Kidney (tissue), 14 donors: ENCODE data around the gene LINGO1. TPM values are rescaled to one million over a fixed set of nuclear protein-coding genes. Genes with fewer than 3 reads are reported as not detected.

Source experiments
- DNase-seq, 5 donors: peaks; one replicate each; pipeline ENCODE4 v3.0.0-alpha.2; 2013 to 2020
- FAIRE-seq: peaks from 2 replicates; lab custom pipeline; 2012; peaks lifted over from hg19 to GRCh38; lab: Jason Lieb, UNC
- H3K27ac ChIP-seq, 2 donors: one replicate each; pipeline ENCODE4 v1.7.0; 2013; ENCODE audit warnings: low read depth in 2 of 2, low read length in 2 of 2, inconsistent platforms in 1 of 2
- H3K27me3 ChIP-seq: one replicate; pipeline ENCODE4 v1.7.1; 2013; ENCODE audit warnings: low read length, inconsistent platforms; ENCODE audit not compliant: control insufficient read depth, insufficient read depth
- H3K36me3 ChIP-seq, 3 donors: one replicate each; pipeline versions ENCODE4 v1.7.0 to v1.7.1; 2013; ENCODE audit warnings: low read length in 3 of 3, control low read depth in 1 of 3, inconsistent platforms in 1 of 3; ENCODE audit not compliant: insufficient read depth in 3 of 3, control insufficient read depth in 2 of 3
- H3K4me1 ChIP-seq, 3 donors: one replicate each; pipeline versions ENCODE4 v1.7.0 to v1.7.1; 2013; ENCODE audit warnings: low read length in 3 of 3, inconsistent platforms in 1 of 3, low read depth in 1 of 3; ENCODE audit not compliant: control insufficient read depth in 2 of 3, insufficient read depth in 2 of 3
- H3K4me3 ChIP-seq, 3 donors: one replicate each; pipeline versions ENCODE4 v1.7.0 to v1.8.1; 2013; ENCODE audit warnings: low read length in 3 of 3, control low read depth in 1 of 3, inconsistent platforms in 1 of 3
- H3K9ac ChIP-seq, 3 donors: one replicate each; pipeline versions ENCODE4 v1.7.0 to v1.7.1; 2013; ENCODE audit warnings: low read length in 3 of 3, control low read depth in 1 of 3, inconsistent platforms in 1 of 3
- H3K9me3 ChIP-seq, 3 donors: one replicate each; pipeline versions ENCODE4 v1.7.0 to v1.7.1; 2013; ENCODE audit warnings: low read length in 3 of 3, control low read depth in 1 of 3, inconsistent platforms in 1 of 3; ENCODE audit not compliant: control insufficient read depth in 2 of 3, insufficient read depth in 1 of 3
- intact Hi-C: fragments of 100-400 bp; cut with DNase I; formaldehyde crosslinking; loops from one replicate; pipeline ENCODE4 v1.11.1; 2022
- polyA plus RNA-seq: library from polyadenylated mRNA; stranded (reverse); fragments of 350-450 nt; fragmentation: Illumina TruSeq; extraction: RNeasy Lipid Tissue Mini Kit (QIAGEN cat#74804); gene quantifications from one replicate; pipeline ENCODE4 v1.2.3, GENCODE V29; 2014; ENCODE audit warnings: low read depth, low replicate concordance; ENCODE audit not compliant: insufficient read depth
- total RNA-seq: library from RNA; stranded (reverse); fragmentation: NEBNext Ultra II Directional; extraction: Animal tissue kit (Norgen Biotek cat#: 25700); gene quantifications from one replicate; pipeline ENCODE4 v1.2.1, GENCODE V29; 2021
- TF ChIP-seq, protein P1 (sequence below): IDR thresholded peaks from 3 replicates; pipeline ENCODE4 v1.5.1; 2012; ENCODE audit warnings: mild to moderate bottlenecking, moderate library complexity, borderline replicate concordance; ENCODE audit not compliant: insufficient read depth; ENCODE audit errors: extremely low read depth
- donor health status: control.
- donor health status: control.
- donor health status: control.
- donor health status: control.
- donor health status: control.
- donor health status: DM: yes; HTN: yes; CAD: no.
- donor health status: Normal renal cell carcinoma (clear cell type).

LINGO1 gene
- total and polyA plus RNA-seq, 2 donors from 2014 or later, result 3.9 to 6.8 TPM

DNA sequence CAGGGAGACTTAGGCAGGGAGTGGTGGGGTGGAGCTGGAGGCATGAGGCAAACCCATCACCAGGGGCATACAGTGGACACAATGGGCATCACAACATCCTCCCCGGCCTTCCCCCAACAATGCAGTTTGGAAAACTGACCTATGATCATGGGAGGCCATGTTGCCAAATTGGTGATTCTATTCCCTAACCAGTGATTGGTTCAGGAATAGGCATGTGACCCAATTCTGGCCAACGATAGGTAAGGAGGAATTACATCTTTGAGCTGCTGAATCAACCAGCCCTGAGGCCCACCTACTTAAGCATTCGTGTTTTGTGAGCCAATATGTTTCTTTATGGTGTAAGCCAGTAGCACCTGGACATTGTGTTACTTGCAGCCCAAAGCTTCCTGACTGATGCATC is 40.0 kb downstream of the LINGO1 start:
- no peaks in the 10 kb centered on the region for H3K4me1 ChIP-seq
- H3K27ac ChIP-seq, result no peak overlapping the region
- no peak for DNase-seq
- no peak overlapping the region for H3K4me3 ChIP-seq
- intact Hi-C loops, result no loop called here
- no peaks in the 10 kb centered on the region for H3K9me3 ChIP-seq
- H3K36me3 ChIP-seq, result no peaks in the 10 kb centered on the region
- H3K9ac ChIP-seq, result no peak overlapping the region
- TF ChIP-seq, protein P1, sequence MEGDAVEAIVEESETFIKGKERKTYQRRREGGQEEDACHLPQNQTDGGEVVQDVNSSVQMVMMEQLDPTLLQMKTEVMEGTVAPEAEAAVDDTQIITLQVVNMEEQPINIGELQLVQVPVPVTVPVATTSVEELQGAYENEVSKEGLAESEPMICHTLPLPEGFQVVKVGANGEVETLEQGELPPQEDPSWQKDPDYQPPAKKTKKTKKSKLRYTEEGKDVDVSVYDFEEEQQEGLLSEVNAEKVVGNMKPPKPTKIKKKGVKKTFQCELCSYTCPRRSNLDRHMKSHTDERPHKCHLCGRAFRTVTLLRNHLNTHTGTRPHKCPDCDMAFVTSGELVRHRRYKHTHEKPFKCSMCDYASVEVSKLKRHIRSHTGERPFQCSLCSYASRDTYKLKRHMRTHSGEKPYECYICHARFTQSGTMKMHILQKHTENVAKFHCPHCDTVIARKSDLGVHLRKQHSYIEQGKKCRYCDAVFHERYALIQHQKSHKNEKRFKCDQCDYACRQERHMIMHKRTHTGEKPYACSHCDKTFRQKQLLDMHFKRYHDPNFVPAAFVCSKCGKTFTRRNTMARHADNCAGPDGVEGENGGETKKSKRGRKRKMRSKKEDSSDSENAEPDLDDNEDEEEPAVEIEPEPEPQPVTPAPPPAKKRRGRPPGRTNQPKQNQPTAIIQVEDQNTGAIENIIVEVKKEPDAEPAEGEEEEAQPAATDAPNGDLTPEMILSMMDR, result no peak
- no peak for FAIRE-seq
- H3K27me3 ChIP-seq, result no peaks in the 10 kb centered on the region

DNA sequence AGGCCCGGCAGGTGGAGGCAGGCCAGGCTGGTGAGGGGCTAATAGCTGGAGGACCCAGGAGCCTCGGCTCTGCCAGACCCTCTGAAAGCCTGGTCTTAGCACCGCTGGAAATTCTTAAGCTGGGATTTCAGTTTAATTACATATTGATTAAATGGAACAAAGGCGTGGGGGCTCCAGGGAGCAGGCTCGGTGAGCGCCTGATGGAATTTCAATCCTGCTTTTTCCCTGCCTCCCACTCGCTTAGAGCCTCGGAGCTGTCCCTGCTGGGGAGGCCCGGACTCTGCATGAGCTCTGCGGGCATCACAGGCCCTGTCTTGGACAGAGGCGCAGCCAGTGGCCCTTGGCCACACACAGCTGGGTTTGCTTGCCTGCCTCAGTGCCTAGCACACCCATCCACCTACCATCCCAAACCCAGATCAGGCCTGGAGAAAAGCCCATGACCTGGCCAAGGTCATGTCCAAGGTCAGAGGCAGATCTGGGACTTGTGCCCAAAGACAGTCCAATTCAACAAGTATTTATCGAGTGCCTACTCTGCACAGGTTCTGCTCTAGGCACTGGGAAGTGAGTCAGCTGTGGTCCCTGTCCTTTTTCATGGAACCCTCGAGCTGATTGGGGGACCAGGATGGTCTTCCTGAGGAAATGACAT is 40.6 kb downstream of the LINGO1 start:
- H3K9ac ChIP-seq, result no peak overlapping the region
- no peaks in the 10 kb centered on the region for H3K36me3 ChIP-seq
- FAIRE-seq (no peak), DNase-seq (no peak)
- no peaks in the 10 kb centered on the region for H3K27me3 ChIP-seq
- intact Hi-C loops, result no loop called here
- no peaks in the 10 kb centered on the region for H3K4me1 ChIP-seq
- H3K4me3 ChIP-seq, result no peak overlapping the region
- no peak overlapping the region for H3K27ac ChIP-seq
- TF ChIP-seq, protein P1, result no peak
- no peaks in the 10 kb centered on the region for H3K9me3 ChIP-seq

DNA sequence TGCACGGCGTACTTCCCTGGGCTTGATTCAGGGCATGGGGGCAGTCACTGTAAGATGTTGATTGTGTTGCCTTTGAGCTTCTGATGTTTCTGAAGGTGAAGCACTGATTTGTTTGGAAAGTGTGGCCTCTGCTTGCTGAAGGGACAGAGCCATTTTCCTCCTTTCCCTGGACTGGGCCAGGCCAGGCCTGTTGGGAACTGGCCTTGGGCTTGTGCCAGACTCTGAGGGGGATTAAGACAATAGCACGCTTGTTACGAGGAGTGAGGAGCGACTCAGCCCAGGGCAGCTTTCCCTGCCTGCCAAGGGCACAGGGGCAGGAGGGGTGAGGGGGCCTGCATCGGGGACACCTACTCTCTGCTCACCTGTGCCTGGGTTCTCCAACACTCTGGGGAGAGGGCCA is 42.9 kb downstream of the LINGO1 start:
- Histone ChIP-seq H3K36me3 (no peaks in the 10 kb centered on the region), H3K4me3 (no peak overlapping the region), H3K4me1 (no peaks in the 10 kb centered on the region), H3K27me3 (no peaks in the 10 kb centered on the region), H3K9me3 (no peaks in the 10 kb centered on the region), H3K9ac (no peak overlapping the region), H3K27ac (no peak overlapping the region)
- FAIRE-seq (no peak), DNase-seq (no peak)
- TF ChIP-seq, protein P1, result no peak
- intact Hi-C loops, result no loop called here

DNA sequence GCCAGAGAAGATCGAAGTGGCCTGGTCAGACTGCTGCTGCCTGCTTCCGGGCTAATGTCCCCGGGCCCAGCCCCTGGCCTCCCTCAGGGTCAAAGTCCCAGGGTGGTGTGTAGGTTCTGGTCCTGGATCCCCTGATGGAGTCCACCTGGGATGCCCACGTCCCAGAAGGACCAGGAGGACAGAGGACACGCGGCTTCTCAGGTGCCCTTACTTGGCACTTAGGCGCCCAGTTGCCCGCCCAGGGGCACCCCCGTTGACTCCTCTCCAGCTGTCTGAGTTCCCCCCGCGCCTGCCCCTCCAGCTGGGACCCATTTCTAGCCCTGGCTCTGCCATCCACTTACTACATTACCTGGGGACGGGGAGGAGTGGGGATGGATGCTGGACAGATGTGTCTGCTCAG is 44.6 kb downstream of the LINGO1 start:
- Histone ChIP-seq H3K4me3 (no peak overlapping the region), H3K9ac (no peak overlapping the region), H3K36me3 (no peaks in the 10 kb centered on the region), H3K27ac (no peak overlapping the region), H3K27me3 (no peaks in the 10 kb centered on the region), H3K4me1 (no peaks in the 10 kb centered on the region), H3K9me3 (no peaks in the 10 kb centered on the region)
- TF ChIP-seq, protein P1, result no peak
- intact Hi-C loops, result no loop called here
- DNase-seq (no peak), FAIRE-seq (no peak)
